GM23338 (cell line): ENCODE data around the gene KRTAP4-6. TPM values are rescaled to one million over a fixed set of nuclear protein-coding genes. Genes with fewer than 3 reads are reported as not detected.

Experiments
- ATAC-seq: fragments of 200-7000 bp; cut with Tn5 transposase; 3 replicates; pipeline ENCODE4 v1.9.1; 2020
- DNase-seq: peaks from one replicate; pipeline ENCODE4 v3.0.0-alpha.2; 2015; ENCODE audit warnings: low spot score
- H2AFZ ChIP-seq: fragments of 200-600 bp; sonication (generic); 2 replicates; pipeline ENCODE4 v1.8.0; 2016; ENCODE audit warnings: antibody characterized with exemption, mild to moderate bottlenecking, moderate library complexity
- H3F3A ChIP-seq: fragments of 200-600 bp; sonication (generic); replicated peaks from 2 replicates; pipeline ENCODE4 v1.8.0; 2017; ENCODE audit warnings: antibody characterized with exemption, mixed run types, low read depth
- H3K27ac ChIP-seq: fragments of 200-600 bp; sonication (generic); 2 replicates; pipeline ENCODE4 v1.6.1; 2016; ENCODE audit warnings: low read depth
- H3K27me3 ChIP-seq: fragments of 200-600 bp; sonication (generic); 2 replicates; pipeline ENCODE4 v1.8.0; 2016; ENCODE audit warnings: mild to moderate bottlenecking, mixed run types, moderate library complexity; ENCODE audit not compliant: insufficient read depth
- H3K36me3 ChIP-seq: fragments of 200-600 bp; sonication (generic); 2 replicates; pipeline ENCODE4 v1.8.0; 2016; ENCODE audit warnings: mild to moderate bottlenecking; ENCODE audit not compliant: insufficient read depth
- H3K4me1 ChIP-seq: fragments of 200-600 bp; sonication (generic); 2 replicates; pipeline ENCODE4 v1.8.0; 2016; ENCODE audit warnings: mild to moderate bottlenecking, moderate library complexity; ENCODE audit not compliant: insufficient read depth
- H3K4me2 ChIP-seq: fragments of 200-600 bp; sonication (generic); 2 replicates; pipeline ENCODE4 v1.7.1; 2017; ENCODE audit warnings: mixed run types
- H3K4me3 ChIP-seq: fragments of 200-600 bp; sonication (generic); 2 replicates; pipeline ENCODE4 v1.6.1; 2016; ENCODE audit warnings: mixed run types
- H3K79me2 ChIP-seq: fragments of 200-600 bp; sonication (generic); replicated peaks from 2 replicates; pipeline ENCODE4 v1.8.0; 2017; ENCODE audit warnings: mild to moderate bottlenecking; ENCODE audit not compliant: insufficient read depth
- H3K9me2 ChIP-seq: fragments of 200-600 bp; sonication (generic); 2 replicates; pipeline ENCODE4 v1.8.0; 2017; ENCODE audit not compliant: insufficient read depth
- H4K20me1 ChIP-seq: fragments of 200-600 bp; sonication (generic); replicated peaks from 2 replicates; pipeline ENCODE4 v1.8.0; 2017; ENCODE audit warnings: mild to moderate bottlenecking; ENCODE audit not compliant: insufficient read depth
- H3K27ac Mint-ChIP-seq: 2 replicates; pipeline ENCODE4 v1.8.0; 2020; ENCODE audit warnings: inconsistent platforms, mild to moderate bottlenecking, moderate library complexity, mixed read lengths
- H3K27me3 Mint-ChIP-seq: 3 replicates; pipeline ENCODE4 v1.8.0; 2022; ENCODE audit warnings: low read depth, mild to moderate bottlenecking, moderate library complexity, mixed read lengths, inconsistent platforms; ENCODE audit not compliant: insufficient read depth, poor library complexity
- H3K36me3 Mint-ChIP-seq: 3 replicates; pipeline ENCODE4 v1.8.0; 2021; ENCODE audit warnings: low read depth, mild to moderate bottlenecking, inconsistent platforms, moderate library complexity, mixed read lengths
- H3K4me1 Mint-ChIP-seq: 3 replicates; pipeline ENCODE4 v1.8.0; 2020; ENCODE audit warnings: mild to moderate bottlenecking, inconsistent platforms, mixed read lengths
- H3K4me3 Mint-ChIP-seq: 3 replicates; pipeline ENCODE4 v1.8.0; 2021; ENCODE audit warnings: moderate library complexity, mild to moderate bottlenecking, inconsistent platforms, mixed read lengths
- H3K9me3 Mint-ChIP-seq: 3 replicates; pipeline ENCODE4 v1.8.0; 2020; ENCODE audit warnings: moderate library complexity, mild to moderate bottlenecking, inconsistent platforms, mixed read lengths
- CREB1 ChIP-seq: fragments of 250-450 bp; sonication (Bioruptor Pico); IDR thresholded peaks from 2 replicates; pipeline ENCODE4 v1.5.0; 2020; ENCODE audit warnings: low read depth, mild to moderate bottlenecking, moderate library complexity
- CTCF ChIP-seq, 2 experiments: fragments of 200-600 bp in 1 of 2; sonication (generic) in 1 of 2; conservative IDR thresholded peaks; 2 replicates each; pipeline versions ENCODE4 v1.5.1 to v1.6.1; 2016 to 2017; ENCODE audit warnings: antibody characterized with exemption in 2 of 2, low read depth in 2 of 2, mild to moderate bottlenecking in 2 of 2, moderate library complexity in 1 of 2
- EZH2 ChIP-seq: fragments of 200-600 bp; sonication (generic); IDR thresholded peaks from one replicate; pipeline ENCODE4 v1.8.0; 2017; ENCODE audit warnings: antibody characterized with exemption, mild to moderate bottlenecking, low read depth; ENCODE audit not compliant: unreplicated experiment
- JUNB ChIP-seq: IDR thresholded peaks from one replicate; pipeline ENCODE4 v1.6.1; 2016; ENCODE audit warnings: antibody characterized with exemption; ENCODE audit not compliant: unreplicated experiment
- NANOG ChIP-seq: IDR thresholded peaks from 2 replicates; pipeline ENCODE4 v1.6.1; 2016; ENCODE audit warnings: antibody characterized with exemption, borderline replicate concordance
- POLR2AphosphoS5 ChIP-seq: IDR thresholded peaks from 2 replicates; pipeline ENCODE4 v1.6.1; 2016; ENCODE audit warnings: antibody characterized with exemption, low read depth
- REST ChIP-seq: IDR thresholded peaks from one replicate; pipeline ENCODE4 v1.6.1; 2018; ENCODE audit warnings: antibody characterized with exemption; ENCODE audit not compliant: unreplicated experiment
- ZNF114 ChIP-seq: fragments of 250-450 bp; sonication (Bioruptor Pico); IDR thresholded peaks from 2 replicates; pipeline ENCODE4 v1.5.0; 2020; ENCODE audit warnings: mild to moderate bottlenecking, moderate library complexity
- ZNF331 ChIP-seq: fragments of 250-450 bp; sonication (Bioruptor Pico); IDR thresholded peaks from 2 replicates; pipeline ENCODE4 v1.5.0; 2020; ENCODE audit warnings: low read depth, mild to moderate bottlenecking, moderate library complexity
- polyA plus RNA-seq: library from polyadenylated mRNA; unstranded; fragments of >200 nt; fragmentation: Nextera tagmentation; extraction: Ambion mirVana; gene quantifications from 2 replicates; pipeline ENCODE4 v1.2.1, GENCODE V29; 2016
- total RNA-seq: library from RNA; depleted of rRNA; stranded (reverse); fragments of >200 nt; shearing (Covaris generic); gene quantifications from 2 replicates; pipeline ENCODE4 v1.2.3, GENCODE V29; 2014

KRTAP4-6 gene
- total and polyA plus RNA-seq, 2 experiments from 2014 or later = not detected

- TF ChIP-seq CTCF (conservative IDR thresholded peaks at IDR 0.05; ENCODE audit: low read depth in 2 of 2) (no peak), CREB1 (CRISPR knock-in tag) (no peak), ZNF114 (CRISPR knock-in tag) (no peak), NANOG (no peak), REST (no peak), ZNF331 (CRISPR knock-in tag) (no peak), JUNB (no peak), POLR2AphosphoS5 (no peak)
Measured at GRCh38 chr17:41131979-41132378, 8.4 kb downstream of the KRTAP4-6 start (continued).

GRCh38 chr17:41127371-41127770 is 13.0 kb downstream of the KRTAP4-6 start:
- H3F3A ChIP-seq = no peaks in the 10 kb centered on the region
- ATAC-seq (no peak), DNase-seq (no peak)
- H3K27me3 Mint-ChIP-seq = no peaks in the 10 kb centered on the region
- H3K36me3 Mint-ChIP-seq = no peaks in the 10 kb centered on the region
- TF ChIP-seq NANOG (no peak), EZH2 (no peak), JUNB (no peak), ZNF114 (CRISPR knock-in tag) (no peak)
- no peak overlapping the region for H3K4me2 ChIP-seq
- H4K20me1 ChIP-seq = no peaks in the 10 kb centered on the region
- H3K27ac ChIP-seq = no peak overlapping the region
- H3K4me1 Mint-ChIP-seq = peaks cover 5% of the 10 kb centered on the region
- no peak overlapping the region for H2AFZ ChIP-seq
- H3K9me3 Mint-ChIP-seq = no peaks in the 10 kb centered on the region; the same call in 2 of the 3 replicates
- H3K4me3 Mint-ChIP-seq = no peak overlapping the region
- H3K79me2 ChIP-seq = no peaks in the 10 kb centered on the region
- H3K27me3 ChIP-seq = no peaks in the 10 kb centered on the region
- no peak overlapping the region for H3K27ac Mint-ChIP-seq
- no peaks in the 10 kb centered on the region for H3K9me2 ChIP-seq
- H3K4me3 ChIP-seq = no peak overlapping the region
- H3K36me3 ChIP-seq = no peaks in the 10 kb centered on the region
- H3K4me1 ChIP-seq = no peaks in the 10 kb centered on the region
